Neural cell (in vitro differentiated cells): ENCODE measurements around the gene VPS13C. TPM values are rescaled to one million over a fixed set of nuclear protein-coding genes. Genes with fewer than 3 reads are reported as not detected.

Experiments used
- H2AFZ ChIP-seq: fragments of 200-600, 300-800 bp; sonication (generic), shearing (Covaris generic); 2 replicates; pipeline ENCODE4 v1.6.0; 2014; ENCODE audit warnings: low read depth, mild to moderate bottlenecking, antibody characterized with exemption, low read length, moderate library complexity
- H3F3A ChIP-seq: fragments of 200-600 bp; shearing (Covaris generic); 2 replicates; pipeline ENCODE4 v1.6.1; 2016; ENCODE audit warnings: mild to moderate bottlenecking, moderate library complexity, mixed read lengths, antibody characterized with exemption, low read length; ENCODE audit not compliant: insufficient read depth, poor library complexity, severe bottlenecking
- H3K27ac ChIP-seq: fragments of 200-600, 300-800 bp; sonication (generic), shearing (Covaris generic); 2 replicates; pipeline ENCODE4 v1.5.1; 2014; ENCODE audit warnings: mild to moderate bottlenecking, low read length, moderate library complexity
- H3K27me3 ChIP-seq: fragments of 300-800, 200-600 bp; sonication (generic), shearing (Covaris generic); 2 replicates; pipeline ENCODE4 v1.6.0; 2014; ENCODE audit warnings: mild to moderate bottlenecking, low read depth, low read length, moderate library complexity; ENCODE audit not compliant: insufficient read depth
- H3K36me3 ChIP-seq: fragments of 300-800, 200-600 bp; sonication (generic), shearing (Covaris generic); 2 replicates; pipeline ENCODE4 v1.5.1; 2014; ENCODE audit warnings: mild to moderate bottlenecking, antibody characterized with exemption, low read length, moderate library complexity; ENCODE audit not compliant: insufficient read depth
- H3K4me2 ChIP-seq: fragments of 300-800, 200-600 bp; sonication (generic), shearing (Covaris generic); 2 replicates; pipeline ENCODE4 v1.6.0; 2014; ENCODE audit warnings: mild to moderate bottlenecking, low read length
- H3K4me3 ChIP-seq: fragments of 300-800, 200-600 bp; sonication (generic), shearing (Covaris generic); 2 replicates; pipeline ENCODE4 v1.5.1; 2014; ENCODE audit warnings: mild to moderate bottlenecking, low read length, moderate library complexity
- H3K79me2 ChIP-seq: fragments of 200-600 bp; shearing (Covaris generic); replicated peaks from 2 replicates; pipeline ENCODE4 v1.6.0; 2014; ENCODE audit warnings: mild to moderate bottlenecking, low read length, moderate library complexity; ENCODE audit not compliant: insufficient read depth
- H3K9ac ChIP-seq: fragments of 300-800, 200-600 bp; sonication (generic), shearing (Covaris generic); 2 replicates; pipeline ENCODE4 v1.6.1; 2016; ENCODE audit warnings: mild to moderate bottlenecking, low read length, mixed read lengths
- H3K9me2 ChIP-seq: fragments of 200-600 bp; shearing (Covaris generic); 2 replicates; pipeline ENCODE4 v1.6.1; 2016; ENCODE audit warnings: mild to moderate bottlenecking, low read length, mixed read lengths; ENCODE audit not compliant: insufficient read depth
- H3K9me3 ChIP-seq: fragments of 200-600, 300-800 bp; sonication (generic), shearing (Covaris generic); 2 replicates; pipeline ENCODE4 v1.6.1; 2016; ENCODE audit warnings: mild to moderate bottlenecking, mixed run types, low read length, moderate library complexity, mixed read lengths
- H4K20me1 ChIP-seq: fragments of 200-600 bp; shearing (Covaris generic); 2 replicates; pipeline ENCODE4 v1.6.1; 2016; ENCODE audit warnings: mild to moderate bottlenecking, mixed run types; ENCODE audit not compliant: insufficient read depth
- CTCF ChIP-seq: fragments of 450-650 bp; IDR thresholded peaks from 2 replicates; pipeline ENCODE4 v1.5.1; 2014; ENCODE audit warnings: antibody characterized with exemption, mild to moderate bottlenecking, moderate library complexity; ENCODE audit not compliant: poor library complexity, severe bottlenecking
- EP300 ChIP-seq: fragments of 450-650 bp; conservative IDR thresholded peaks from 2 replicates; pipeline ENCODE4 v1.6.1; 2014; ENCODE audit warnings: antibody characterized with exemption, mild to moderate bottlenecking, moderate library complexity; ENCODE audit not compliant: poor library complexity, severe bottlenecking
- EZH2 ChIP-seq: fragments of 200-600, 300-800 bp; shearing (Covaris generic), sonication (generic); IDR thresholded peaks from 2 replicates; pipeline ENCODE4 v1.6.1; 2014; ENCODE audit warnings: antibody characterized with exemption, low read length, borderline replicate concordance, mild to moderate bottlenecking; ENCODE audit not compliant: insufficient read depth, poor library complexity, severe bottlenecking
- MXI1 ChIP-seq: fragments of 450-650 bp; conservative IDR thresholded peaks from 2 replicates; pipeline ENCODE4 v1.6.1; 2014; ENCODE audit warnings: antibody characterized with exemption, mild to moderate bottlenecking; ENCODE audit not compliant: poor library complexity, severe bottlenecking
- POLR2AphosphoS5 ChIP-seq: IDR thresholded peaks from 2 replicates; pipeline ENCODE4 v1.6.1; 2012
- RAD21 ChIP-seq: fragments of 450-650 bp; conservative IDR thresholded peaks from 2 replicates; pipeline ENCODE4 v1.6.1; 2014; ENCODE audit warnings: antibody characterized with exemption, mild to moderate bottlenecking, moderate library complexity
- REST ChIP-seq: IDR thresholded peaks from 2 replicates; pipeline ENCODE4 v1.6.1; 2012; ENCODE audit warnings: borderline replicate concordance
- SMC3 ChIP-seq: fragments of 450-650 bp; conservative IDR thresholded peaks from 2 replicates; pipeline ENCODE4 v1.6.1; 2014; ENCODE audit warnings: antibody characterized with exemption, mild to moderate bottlenecking, moderate library complexity; ENCODE audit not compliant: poor library complexity
- TAF1 ChIP-seq: IDR thresholded peaks from 2 replicates; pipeline ENCODE4 v1.6.1; 2012; ENCODE audit warnings: low read depth
- polyA plus RNA-seq: library from polyadenylated mRNA; depleted of rRNA; stranded (reverse); fragments of >200 nt; gene quantifications from 2 replicates; pipeline ENCODE4 v1.2.3, GENCODE V29; 2014

VPS13C gene
- polyA plus RNA-seq, 1 donor from 2014 or later: 92.6 TPM

DNA sequence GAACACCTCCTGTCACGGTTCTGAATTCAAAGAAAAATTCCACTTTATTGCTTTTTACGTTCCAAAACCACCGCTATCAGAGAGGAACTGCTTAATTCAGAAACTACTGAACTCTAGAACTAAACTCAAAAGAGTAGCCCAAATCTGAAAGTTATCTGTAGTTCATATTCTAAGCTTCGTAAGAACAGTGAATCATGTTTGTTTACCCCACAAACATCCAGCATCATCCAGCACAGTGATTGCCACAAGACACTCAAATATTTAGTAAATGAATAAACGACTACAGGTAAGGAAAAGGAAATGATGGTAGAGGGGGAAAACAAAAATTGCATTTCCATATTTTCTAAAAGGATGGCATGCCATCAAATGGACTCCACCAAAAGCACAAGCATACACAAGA, 32.3 kb downstream of the VPS13C start:
- Histone ChIP-seq H3K9me2 (no peaks in the 10 kb centered on the region), H3K79me2 (no peaks in the 10 kb centered on the region), H3K4me3 (no peak overlapping the region), H3K27me3 (no peaks in the 10 kb centered on the region), H3K4me2 (no peak overlapping the region), H3F3A (no peaks in the 10 kb centered on the region), H3K9me3 (no peaks in the 10 kb centered on the region), H4K20me1 (no peaks in the 10 kb centered on the region), H3K9ac (no peak overlapping the region), H3K36me3 (no peaks in the 10 kb centered on the region), H2AFZ (no peak overlapping the region), H3K27ac (no peak overlapping the region)
- TF ChIP-seq POLR2AphosphoS5 (no peak), EP300 (no peak), CTCF (no peak), SMC3 (no peak), REST (no peak), MXI1 (no peak)

DNA sequence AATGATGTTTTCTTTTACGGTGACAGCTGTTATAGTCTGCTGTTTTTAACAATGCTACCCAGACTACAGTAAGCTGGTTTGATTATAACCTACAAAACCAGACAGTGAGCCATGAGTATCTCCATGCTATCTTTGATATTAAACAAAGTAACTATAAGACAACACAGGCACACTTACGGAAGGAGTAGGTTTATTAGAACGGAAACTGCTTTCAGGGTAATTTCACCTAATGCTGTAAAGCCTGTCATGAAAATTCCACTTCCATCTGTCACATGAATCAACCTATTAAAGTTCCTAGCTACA, 33.0 kb downstream of the VPS13C start:
- H3K9me2 ChIP-seq: no peaks in the 10 kb centered on the region
- H2AFZ ChIP-seq: no peak overlapping the region
- no peaks in the 10 kb centered on the region for H4K20me1 ChIP-seq
- no peaks in the 10 kb centered on the region for H3K79me2 ChIP-seq
- H3K9me3 ChIP-seq: no peaks in the 10 kb centered on the region
- no peak overlapping the region for H3K9ac ChIP-seq
- TF ChIP-seq CTCF (no peak), TAF1 (no peak), POLR2AphosphoS5 (no peak), MXI1 (no peak), RAD21 (no peak), SMC3 (no peak), EZH2 (no peak), EP300 (no peak), REST (no peak)
- H3K4me3 ChIP-seq: no peak overlapping the region
- no peaks in the 10 kb centered on the region for H3F3A ChIP-seq
- H3K4me2 ChIP-seq: no peak overlapping the region
- H3K27ac ChIP-seq: no peak overlapping the region
- H3K27me3 ChIP-seq: no peaks in the 10 kb centered on the region
- no peaks in the 10 kb centered on the region for H3K36me3 ChIP-seq
